ENCODE measurements around the gene PLXNA4. TPM values are rescaled to one million over a fixed set of nuclear protein-coding genes. Genes with fewer than 3 reads are reported as not detected.

The PLXNA4 gene
- total RNA-seq, 1 experiment from 2014 or later = 0.10 TPM

DNA sequence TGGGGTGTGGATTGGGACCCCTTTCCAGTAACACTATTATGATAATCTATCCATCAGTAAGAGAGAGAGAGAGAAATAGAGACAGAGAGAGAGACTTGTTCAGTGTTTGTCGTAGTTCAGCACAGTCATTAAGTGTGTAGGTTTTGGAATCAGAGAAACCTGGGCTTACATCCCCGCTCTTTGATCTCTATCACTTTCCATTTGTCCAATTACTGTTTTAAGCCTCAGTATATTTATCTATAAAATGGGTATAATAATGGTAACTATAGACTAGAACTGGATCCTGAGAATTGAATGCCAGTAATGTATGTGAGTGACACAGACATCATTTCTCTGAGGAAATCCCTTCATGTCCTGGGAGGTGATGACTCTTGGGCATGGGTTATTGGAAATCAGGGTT lies 460.5 kb downstream of the PLXNA4 start:
- Histone ChIP-seq H3K4me1 (ENCODE audit: control insufficient read depth, insufficient read depth, low read length) (no peaks in the 10 kb centered on the region), H3K27ac (ENCODE audit: low read length) (no peak overlapping the region), H3K27me3 (ENCODE audit: control insufficient read depth, insufficient read depth, low read length) (no peaks in the 10 kb centered on the region), H3K36me3 (ENCODE audit: control insufficient read depth, insufficient read depth, low read length) (no peaks in the 10 kb centered on the region), H3K9me3 (ENCODE audit: control insufficient read depth, insufficient read depth, low read depth, low read length) (no peaks in the 10 kb centered on the region), H3K4me3 (ENCODE audit: low read depth in 2 of 2, low read length in 2 of 2) (no peak overlapping the region)
- BruUV-seq (replicated peaks) = no TSS peak
- in situ Hi-C loops (cut with HindIII; ENCODE audit: low pct_unique_long_range_greater_than_20kb, low sequenced_read_pairs) = no loop called here
- ATAC-seq (no peak), DNase-seq (ENCODE audit: low read depth, low spot score) (no peak)
- ChIA-PET POLR2A (no interaction called here), CTCF (no interaction called here)
- intact Hi-C loops (cut with micrococcal nuclease; ENCODE audit: unreplicated experiment) = no loop called here
- TF ChIP-seq, protein P1, sequence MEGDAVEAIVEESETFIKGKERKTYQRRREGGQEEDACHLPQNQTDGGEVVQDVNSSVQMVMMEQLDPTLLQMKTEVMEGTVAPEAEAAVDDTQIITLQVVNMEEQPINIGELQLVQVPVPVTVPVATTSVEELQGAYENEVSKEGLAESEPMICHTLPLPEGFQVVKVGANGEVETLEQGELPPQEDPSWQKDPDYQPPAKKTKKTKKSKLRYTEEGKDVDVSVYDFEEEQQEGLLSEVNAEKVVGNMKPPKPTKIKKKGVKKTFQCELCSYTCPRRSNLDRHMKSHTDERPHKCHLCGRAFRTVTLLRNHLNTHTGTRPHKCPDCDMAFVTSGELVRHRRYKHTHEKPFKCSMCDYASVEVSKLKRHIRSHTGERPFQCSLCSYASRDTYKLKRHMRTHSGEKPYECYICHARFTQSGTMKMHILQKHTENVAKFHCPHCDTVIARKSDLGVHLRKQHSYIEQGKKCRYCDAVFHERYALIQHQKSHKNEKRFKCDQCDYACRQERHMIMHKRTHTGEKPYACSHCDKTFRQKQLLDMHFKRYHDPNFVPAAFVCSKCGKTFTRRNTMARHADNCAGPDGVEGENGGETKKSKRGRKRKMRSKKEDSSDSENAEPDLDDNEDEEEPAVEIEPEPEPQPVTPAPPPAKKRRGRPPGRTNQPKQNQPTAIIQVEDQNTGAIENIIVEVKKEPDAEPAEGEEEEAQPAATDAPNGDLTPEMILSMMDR (IDR thresholded peaks at IDR 0.05) = no peak
- TF ChIP-seq SIN3A (IDR thresholded peaks at IDR 0.05; ENCODE audit: borderline replicate concordance, insufficient read depth, low read depth, low read length) = no peak
- no peak for TF ChIP-seq POLR2AphosphoS5 (IDR thresholded peaks at IDR 0.05; ENCODE audit: low read depth, low read length)

DNA sequence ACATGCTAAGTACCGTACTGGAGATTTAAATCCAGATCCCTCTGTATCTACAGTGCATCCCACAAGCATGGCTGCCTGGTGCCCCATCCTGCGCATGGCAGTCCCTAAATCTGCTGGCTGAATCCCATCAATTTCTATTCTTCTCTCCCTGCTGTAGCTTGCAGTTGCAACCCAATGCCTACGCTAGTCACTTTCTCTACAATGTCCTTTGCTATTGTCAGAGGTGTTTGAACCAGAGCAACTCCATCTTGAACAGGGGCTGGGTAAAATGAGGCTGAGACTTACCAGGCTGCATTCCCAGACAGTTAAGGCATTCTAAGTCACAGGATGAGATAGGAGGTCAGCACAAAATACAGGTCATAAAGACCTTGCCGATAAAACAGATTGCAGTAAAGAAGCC lies 461.2 kb downstream of the PLXNA4 start:
- H3K27me3 ChIP-seq (ENCODE audit: control insufficient read depth, insufficient read depth, low read length) = no peaks in the 10 kb centered on the region
- no peaks in the 10 kb centered on the region for H3K9me3 ChIP-seq (ENCODE audit: control insufficient read depth, insufficient read depth, low read depth, low read length)
- H3K4me3 ChIP-seq (ENCODE audit: low read depth in 2 of 2, low read length in 2 of 2) = no peak overlapping the region
- no peaks in the 10 kb centered on the region for H3K36me3 ChIP-seq (ENCODE audit: control insufficient read depth, insufficient read depth, low read length)
- no peak for DNase-seq (ENCODE audit: low read depth, low spot score)
- POLR2A ChIA-PET = no interaction called here
- in situ Hi-C loops (cut with HindIII; ENCODE audit: low pct_unique_long_range_greater_than_20kb, low sequenced_read_pairs) (no loop called here), intact Hi-C loops (cut with micrococcal nuclease; ENCODE audit: unreplicated experiment) (no loop called here)
- CTCF ChIA-PET = no interaction called here
- H3K4me1 ChIP-seq (ENCODE audit: control insufficient read depth, insufficient read depth, low read length) = no peaks in the 10 kb centered on the region
- TF ChIP-seq, protein P1 (IDR thresholded peaks at IDR 0.05) = no peak
- TF ChIP-seq, protein P2, sequence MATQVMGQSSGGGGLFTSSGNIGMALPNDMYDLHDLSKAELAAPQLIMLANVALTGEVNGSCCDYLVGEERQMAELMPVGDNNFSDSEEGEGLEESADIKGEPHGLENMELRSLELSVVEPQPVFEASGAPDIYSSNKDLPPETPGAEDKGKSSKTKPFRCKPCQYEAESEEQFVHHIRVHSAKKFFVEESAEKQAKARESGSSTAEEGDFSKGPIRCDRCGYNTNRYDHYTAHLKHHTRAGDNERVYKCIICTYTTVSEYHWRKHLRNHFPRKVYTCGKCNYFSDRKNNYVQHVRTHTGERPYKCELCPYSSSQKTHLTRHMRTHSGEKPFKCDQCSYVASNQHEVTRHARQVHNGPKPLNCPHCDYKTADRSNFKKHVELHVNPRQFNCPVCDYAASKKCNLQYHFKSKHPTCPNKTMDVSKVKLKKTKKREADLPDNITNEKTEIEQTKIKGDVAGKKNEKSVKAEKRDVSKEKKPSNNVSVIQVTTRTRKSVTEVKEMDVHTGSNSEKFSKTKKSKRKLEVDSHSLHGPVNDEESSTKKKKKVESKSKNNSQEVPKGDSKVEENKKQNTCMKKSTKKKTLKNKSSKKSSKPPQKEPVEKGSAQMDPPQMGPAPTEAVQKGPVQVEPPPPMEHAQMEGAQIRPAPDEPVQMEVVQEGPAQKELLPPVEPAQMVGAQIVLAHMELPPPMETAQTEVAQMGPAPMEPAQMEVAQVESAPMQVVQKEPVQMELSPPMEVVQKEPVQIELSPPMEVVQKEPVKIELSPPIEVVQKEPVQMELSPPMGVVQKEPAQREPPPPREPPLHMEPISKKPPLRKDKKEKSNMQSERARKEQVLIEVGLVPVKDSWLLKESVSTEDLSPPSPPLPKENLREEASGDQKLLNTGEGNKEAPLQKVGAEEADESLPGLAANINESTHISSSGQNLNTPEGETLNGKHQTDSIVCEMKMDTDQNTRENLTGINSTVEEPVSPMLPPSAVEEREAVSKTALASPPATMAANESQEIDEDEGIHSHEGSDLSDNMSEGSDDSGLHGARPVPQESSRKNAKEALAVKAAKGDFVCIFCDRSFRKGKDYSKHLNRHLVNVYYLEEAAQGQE (IDR thresholded peaks at IDR 0.05; ENCODE audit: insufficient read depth in 1 of 2, low read depth in 2 of 2, low read length in 1 of 2) = no peak
- TF ChIP-seq SIN3A (IDR thresholded peaks at IDR 0.05; ENCODE audit: borderline replicate concordance, insufficient read depth, low read depth, low read length) (no peak), TCF7L2 (IDR thresholded peaks at IDR 0.05; ENCODE audit: low read depth, low read length) (no peak), POLR2AphosphoS5 (IDR thresholded peaks at IDR 0.05; ENCODE audit: low read depth, low read length) (no peak)
- ATAC-seq = no peak
- no TSS peak for BruUV-seq (replicated peaks)
- H3K27ac ChIP-seq (ENCODE audit: low read length) = no peak overlapping the region

Measured in Panc1 (cell line).